ENCODE data around the gene PRKAB1.

PRKAB1 gene

DNA sequence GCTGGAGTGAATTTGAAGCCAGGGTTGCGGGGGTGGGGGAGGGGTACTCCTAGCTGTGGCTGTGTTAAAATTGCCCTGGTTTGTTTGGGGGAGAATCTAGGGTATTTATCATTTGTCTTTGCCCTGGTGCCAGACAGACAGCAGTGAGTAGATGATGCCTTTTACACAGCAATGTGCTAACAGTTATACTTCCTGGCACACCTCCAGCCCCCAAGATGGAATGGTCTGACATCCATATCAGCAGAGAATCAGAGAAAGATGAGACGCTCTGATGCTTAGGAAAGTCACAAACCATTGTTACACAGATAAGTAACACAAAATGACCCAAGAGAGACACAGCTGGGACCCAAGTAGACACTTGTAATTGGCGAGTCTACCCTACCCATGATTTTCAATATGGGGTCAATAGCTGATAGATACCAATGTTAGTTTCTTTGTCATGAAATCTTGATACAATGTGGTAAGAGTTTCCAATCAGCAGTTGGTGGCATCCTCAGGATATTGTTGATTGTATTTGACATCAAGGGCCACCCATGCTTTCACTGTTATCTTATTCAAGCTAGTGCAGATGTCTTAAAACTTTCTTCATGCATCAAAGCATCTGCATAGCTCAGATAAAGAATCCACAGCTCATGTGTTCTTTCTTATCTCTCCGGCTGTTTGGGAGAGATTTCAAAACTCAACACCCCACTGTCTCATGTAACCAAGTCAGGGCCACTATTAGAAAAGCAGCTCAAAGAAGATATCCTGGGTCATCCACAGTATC is 2.6 kb upstream of the PRKAB1 start:
- no peak for DNase-seq

DNA sequence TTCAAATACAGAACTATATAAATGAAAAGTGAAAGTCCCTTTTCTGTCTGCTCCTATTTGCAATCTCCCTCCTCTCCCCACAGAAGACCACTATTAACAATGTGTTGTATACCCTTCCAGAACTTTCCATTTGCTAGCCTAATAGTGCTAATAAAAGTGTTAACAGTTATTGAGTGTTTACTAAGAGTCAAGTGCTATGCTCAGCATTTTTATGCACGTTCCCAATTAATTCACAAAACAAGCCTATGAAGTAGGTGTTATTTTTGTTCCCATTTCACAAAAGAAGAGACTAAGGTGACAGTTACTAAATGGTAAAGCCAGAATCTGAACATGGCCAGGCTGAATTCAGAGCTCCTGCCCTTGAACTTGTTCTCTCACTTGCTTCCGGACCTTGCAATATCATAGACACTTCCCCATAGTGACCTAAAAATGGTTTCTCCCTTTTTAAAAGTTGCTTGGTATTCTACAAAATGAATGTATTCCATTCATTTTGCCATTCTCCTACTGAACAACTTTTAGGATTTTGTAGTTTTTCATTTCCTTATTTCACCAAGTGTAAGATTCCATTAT is 1.6 kb upstream of the PRKAB1 start:
- DNase-seq, result no peak

DNA sequence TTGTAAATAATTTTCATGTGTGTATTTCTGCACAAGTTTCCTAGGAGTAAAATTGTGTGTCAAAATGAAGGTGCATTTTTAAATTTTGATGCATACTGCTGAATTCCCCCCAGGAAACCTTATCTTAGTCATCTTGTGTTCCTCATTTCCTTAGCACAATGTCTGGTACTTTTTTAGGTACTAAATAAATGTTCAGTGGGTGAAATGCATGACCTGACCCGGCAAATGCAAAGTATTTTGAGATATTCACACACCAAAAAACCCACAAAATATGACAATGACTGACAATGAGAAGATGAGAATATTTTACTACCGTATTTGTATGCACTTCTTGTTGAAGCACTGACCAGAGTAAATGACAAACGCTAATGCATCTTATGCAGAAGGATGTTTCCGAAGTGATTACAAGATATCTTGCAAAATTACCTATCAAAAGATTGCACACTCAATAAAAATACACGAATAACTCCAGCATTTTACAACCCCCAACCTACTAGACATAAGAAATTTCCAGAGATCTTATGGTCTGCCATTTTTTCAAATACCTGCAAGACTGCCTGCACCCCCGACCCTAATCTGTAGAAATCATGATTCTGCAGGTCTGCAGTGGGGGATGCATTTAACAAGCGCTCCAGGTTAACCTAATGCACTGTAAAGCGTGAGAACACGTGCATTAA is 895 bp upstream of the PRKAB1 start:
- DNase-seq, result no peak

DNA sequence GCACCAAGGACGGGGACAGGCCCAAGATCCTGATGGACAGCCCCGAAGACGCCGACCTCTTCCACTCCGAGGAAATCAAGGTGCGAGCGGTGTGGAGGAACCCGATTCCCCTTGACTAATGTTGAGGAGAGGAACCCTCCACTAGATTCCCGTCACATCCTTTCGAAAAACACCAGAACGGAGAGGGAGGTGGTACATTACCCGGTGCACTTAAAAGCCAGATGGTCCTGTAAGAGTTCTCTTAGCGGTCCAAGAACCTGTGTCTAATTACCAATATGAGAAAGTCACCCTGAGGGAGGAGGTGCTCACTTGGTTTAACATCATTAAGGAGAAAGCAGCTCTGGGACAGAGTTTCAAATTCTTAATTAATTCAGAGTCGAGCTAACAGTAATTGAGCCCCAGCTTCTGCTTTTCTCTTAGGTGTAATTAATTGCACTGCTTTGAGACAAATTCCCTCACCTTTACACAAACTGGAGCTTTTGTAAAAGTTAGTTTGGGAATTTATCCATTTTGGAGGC is 450 bp downstream of the PRKAB1 start:
- peak; percentile 67 for DNase-seq

DNA sequence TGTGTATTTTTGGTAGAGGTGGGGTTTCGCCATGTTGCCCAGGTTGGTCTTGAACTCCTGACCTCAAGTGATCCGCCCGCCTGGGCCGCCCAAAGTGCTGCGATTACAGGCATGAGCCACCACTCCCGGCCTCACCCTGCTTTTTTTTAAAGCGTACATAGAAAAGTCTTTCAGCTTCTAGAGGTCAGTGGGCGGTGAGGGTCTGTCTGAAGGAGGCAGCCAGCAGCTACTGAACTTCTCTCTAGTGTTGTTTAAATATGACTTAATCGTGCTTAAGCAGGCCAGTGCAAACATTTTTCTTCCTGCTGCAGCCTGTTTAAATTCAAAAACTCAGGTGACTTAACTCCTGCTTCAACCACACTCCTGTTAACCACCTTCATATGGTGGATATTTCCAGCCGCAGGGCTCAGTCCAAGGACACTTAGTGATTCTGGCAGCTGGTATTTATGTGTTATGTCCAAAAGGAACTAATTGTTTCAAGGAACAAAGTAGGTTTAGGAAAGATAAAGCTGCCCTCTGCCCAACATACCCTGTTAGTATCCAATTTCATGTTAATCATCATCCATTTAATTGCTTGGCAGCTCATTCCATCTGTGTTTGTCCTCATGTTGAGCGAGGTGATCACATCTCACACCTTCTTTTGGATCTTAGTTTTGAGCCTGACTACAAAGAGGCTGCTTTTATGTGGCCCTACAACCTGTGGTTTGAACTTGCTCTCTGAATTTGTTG is 2.0 kb downstream of the PRKAB1 start:
- peak; percentile 38 for DNase-seq

DNA sequence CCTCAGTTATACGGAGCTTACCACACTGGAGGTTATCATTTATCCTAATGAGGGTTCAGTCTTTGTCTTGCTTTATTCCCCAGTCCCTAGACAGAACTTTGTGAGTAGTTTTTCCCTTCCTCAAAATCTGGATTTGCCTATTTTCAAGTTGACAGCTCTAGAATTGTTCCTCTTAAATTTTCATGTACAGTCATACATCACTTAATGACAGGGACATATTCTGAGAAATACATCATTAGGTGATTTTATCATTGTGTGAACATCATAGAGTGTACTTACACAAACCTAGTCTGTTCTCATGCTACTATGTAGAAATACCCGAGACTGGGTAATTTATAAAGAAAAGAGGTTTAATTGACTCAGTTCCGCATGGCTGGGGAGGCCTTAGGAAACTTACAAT is 3.1 kb downstream of the PRKAB1 start:
- no peak for DNase-seq

DNA sequence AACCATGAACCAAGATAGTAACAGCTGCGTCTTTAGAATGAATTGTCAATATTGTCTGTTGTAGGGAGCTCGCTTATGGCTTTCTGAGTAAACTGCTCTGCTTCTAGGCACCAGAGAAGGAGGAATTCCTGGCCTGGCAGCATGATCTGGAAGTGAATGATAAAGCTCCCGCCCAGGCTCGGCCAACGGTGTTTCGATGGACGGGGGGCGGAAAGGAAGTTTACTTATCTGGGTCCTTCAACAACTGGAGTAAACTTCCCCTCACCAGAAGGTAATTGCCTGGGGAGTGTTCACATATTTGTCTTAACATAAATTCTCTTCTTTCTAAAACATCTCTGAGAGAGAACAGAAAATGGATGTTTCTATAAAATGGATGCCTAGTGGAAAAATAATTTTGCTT is 4.3 kb downstream of the PRKAB1 start:
- DNase-seq, result no peak

DNA sequence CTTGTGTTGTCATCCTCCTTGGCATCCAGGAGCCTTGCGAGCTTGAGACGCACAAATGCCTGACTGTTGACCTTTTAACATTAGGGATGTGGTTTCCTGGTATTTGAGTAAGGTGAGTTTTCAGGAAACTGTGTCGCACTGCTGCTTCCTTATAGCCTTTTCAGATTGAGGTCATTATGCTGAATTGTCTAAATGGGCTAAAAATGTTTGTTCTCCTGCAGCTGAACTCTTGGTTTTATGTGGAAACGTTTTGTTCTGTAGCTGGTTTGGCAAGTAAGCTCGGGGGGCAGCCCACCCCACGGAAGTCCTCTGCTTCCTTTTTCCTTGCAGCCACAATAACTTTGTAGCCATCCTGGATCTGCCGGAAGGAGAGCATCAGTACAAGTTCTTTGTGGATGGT is 5.7 kb downstream of the PRKAB1 start:
- no peak for DNase-seq

DNA sequence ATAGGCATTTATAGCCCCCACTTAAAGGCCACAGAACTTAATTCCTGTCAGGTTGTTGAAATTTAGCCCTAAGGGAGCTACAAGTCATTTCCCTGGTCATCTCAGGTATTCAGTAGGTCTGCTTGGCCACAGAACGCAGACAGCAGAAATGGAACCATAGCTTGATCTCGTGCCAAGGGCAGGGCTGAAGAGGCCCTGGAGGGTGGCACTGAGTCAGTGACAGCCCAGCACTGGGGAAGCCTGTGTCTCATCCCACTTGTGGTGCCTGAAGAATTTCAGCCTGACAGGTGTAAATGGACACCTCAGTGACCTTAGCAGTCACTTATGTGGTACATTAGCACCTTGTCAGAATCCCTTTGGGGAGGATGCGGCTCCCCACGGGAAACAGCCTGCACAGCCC is 6.6 kb downstream of the PRKAB1 start:
- no peak for DNase-seq

DNA sequence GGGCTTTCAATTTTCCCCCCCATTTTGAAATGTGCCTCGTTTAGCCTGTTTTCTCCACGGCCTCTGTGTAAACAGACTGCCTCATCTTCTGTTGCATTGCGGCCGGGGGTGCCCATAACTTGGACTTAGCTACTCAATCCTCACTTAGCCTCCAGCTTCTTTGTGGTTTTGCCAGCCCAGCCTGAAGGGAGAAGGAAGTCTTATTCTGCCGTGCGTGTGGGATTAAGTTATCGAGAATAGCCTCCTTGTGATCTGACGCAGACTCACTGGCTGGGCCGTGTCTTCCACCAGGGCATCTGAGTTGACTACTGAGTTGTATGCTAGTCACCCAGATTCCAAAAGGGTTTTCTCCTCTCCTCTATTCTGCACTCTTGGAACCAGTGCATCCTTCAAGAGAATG is 8.1 kb downstream of the PRKAB1 start:
- no peak for DNase-seq

DNA sequence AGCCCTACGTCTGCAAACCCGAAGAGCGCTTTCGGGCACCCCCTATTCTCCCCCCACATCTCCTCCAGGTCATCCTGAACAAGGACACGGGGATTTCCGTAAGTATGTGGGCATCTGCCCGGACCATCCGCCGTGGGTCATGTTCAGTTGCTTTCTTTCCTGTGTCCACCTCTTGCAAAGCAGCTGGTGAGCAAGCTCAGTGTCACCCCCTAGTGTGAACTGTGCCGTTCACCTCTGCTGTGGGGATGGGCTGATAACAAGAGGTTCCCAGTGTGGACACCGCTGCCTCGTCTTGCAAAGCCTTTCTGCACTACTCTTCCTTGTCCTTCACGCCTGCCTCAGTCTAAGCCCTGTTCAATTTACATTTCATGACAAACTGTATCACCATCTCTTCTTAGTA is 8.6 kb downstream of the PRKAB1 start:
- DNase-seq, result no peak

DNA sequence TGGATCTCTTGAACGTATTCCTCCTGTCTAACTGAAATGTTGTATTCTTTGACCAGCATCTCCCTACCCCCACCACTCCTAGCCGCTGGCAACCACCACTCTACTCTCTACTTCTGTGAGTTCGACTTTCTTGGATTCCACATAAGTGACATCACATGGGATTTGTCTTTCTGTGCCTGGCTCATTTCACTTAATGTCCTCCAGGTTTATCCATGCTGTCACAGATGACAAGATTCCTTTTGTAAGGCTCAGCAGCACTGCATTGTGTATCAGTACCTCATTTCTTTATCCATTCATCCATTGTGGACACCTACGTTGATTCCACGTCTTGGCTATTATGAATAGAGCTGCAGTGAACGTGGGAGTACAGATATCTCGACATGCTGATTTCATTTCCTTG is 10.5 kb downstream of the PRKAB1 start:
- DNase-seq, result no peak

DNA sequence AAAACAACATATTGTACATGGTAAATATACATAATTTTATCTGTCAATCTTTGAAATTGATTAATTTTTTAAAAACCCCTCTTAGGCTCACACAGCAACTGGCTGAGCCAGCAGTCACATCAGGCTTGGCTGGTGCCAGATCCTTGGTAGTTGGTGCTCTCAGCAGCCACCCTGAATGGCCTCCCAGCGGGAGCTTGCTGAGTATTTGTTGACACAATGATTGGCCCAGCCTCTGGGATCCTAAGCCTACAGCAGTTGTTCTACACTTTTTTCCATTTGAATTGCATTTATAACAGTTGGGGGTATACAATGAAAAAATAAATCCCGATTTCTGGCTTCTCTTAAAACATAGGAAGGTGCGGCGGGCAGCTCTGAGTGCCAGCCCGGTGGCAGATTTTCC is 11.1 kb downstream of the PRKAB1 start:
- DNase-seq, result no peak

DNA sequence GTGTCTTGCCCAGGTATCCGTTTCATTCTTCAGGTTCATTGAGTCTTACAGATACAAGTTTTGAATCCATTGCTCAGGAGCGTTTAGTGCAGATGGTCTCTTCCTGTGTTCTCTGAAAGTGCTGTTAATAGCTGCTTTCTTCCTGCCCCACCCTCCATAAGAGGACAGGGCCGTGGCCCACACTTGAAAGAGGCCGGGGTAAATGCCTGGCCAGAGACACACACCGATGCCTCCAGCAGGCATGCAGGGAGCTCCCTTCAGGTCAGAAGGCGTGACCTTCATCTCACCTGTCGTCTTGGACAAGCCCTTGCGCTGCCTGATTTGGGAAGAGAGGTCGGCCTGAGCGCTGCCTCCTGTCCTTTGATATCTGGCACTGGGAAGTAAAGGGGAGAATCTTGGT is 11.6 kb downstream of the PRKAB1 start:
- DNase-seq, result no peak

DNA sequence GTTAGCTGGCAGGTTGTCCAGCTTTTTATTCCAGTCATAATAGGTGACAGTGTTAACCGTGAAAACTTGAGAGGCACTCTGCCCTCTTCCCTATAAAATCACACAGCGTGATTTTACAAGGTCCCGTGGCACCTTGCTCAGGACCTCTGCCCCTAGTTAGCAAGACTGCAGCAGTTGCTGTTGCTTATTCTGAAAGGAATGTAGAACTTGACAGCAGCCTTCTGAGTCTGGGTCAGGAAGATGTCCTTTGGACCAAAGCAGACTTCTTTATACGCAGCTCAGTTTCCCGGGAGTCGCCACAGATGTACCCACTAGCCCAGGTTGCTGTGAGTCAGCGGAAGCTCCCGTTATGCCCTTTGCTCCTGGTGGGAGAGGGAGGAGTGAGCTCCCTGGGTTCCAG is 13.2 kb downstream of the PRKAB1 start:
- DNase-seq, result no peak

DNA sequence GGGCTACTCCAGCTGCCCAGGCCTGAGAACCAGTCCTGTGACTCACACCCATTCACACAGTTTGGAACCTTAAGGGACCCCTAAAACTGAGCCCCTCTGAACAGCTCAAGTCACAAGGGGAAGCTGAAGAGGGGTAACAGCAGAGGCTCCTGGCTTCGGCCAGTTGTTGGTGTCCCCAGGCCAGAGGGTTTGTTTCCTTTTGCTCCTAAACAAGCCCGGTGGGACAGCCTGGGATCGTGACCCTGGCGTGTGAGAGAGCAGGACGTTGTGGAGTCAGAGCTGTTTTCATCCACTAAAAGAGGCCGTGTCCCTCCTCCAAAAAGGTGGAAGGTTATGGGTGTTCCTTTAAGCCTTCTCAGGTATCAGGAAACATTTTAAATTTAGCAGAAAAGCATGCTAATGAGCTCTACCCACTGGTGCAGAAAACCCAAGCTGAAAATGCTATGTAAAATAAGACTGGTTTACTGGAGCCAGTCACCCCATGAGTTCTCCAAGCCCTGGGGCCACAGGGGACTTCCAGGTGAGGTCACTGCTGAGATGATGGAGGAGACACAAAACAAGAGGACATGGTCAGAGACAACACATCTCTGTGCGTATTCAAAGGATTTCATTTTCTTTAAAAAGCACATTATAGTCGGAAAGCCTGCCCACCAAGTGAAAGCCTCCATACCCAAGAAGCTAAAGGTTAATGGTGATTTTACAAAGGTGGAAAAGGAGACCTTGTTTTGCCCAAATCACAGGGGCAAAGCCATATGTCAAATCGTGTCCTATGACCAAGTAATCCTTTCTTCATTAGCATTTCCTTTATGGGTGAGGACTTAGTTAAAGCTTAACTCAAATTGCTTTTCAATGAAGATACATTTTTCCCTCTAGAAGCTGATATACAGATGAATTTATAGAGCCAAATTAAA is 14.1 kb downstream of the PRKAB1 start:
- DNase-seq, result no peak

DNA sequence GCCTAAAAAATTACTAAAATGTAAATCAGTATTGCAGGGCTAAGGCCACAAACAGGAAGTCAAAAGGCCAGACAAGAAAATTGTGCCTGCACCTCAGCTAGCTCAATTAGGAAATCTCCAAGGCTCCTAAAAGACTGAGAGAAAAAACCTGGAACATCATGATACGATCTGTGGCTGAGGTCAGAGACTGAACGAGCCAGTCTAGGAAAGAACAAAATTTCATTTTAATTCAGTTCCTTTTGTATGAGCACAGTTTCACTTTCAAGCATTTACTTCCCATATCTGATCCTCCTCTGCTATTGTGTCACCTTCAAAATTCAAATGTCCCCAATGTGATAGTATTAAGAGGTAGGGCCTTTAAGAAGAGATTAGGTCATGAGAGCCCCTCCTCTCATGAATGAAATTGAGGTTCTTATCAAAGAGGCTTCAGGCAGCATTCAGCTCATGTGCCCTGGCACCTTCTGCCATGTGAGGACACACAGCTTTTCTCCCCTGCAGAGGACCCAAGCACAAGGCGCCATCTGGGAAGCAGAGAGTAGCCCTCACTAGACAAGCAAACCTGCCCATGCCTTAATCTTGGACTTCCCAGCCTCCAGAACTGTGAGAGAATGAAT is 14.8 kb downstream of the PRKAB1 start:
- no peak for DNase-seq

DNA sequence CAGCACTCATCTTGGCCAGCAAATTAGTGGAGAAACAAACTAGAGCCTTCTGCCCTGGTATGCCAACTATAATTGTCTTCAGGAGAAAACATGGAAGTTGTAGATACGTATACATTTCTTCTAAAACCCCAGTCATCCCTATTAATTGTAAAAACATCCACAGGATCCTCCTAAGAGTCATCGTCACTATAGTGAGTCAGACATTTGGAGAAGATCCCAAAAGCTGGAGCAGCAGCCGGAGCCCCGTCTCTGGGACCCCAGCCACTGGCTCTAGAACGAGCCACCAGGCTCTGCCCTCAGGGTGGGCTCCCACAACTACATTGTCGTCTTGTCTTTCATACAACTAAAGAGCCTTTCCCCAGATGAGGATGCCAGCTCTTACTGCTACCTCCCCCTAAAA is 15.5 kb downstream of the PRKAB1 start:
- DNase-seq, result no peak

DNA sequence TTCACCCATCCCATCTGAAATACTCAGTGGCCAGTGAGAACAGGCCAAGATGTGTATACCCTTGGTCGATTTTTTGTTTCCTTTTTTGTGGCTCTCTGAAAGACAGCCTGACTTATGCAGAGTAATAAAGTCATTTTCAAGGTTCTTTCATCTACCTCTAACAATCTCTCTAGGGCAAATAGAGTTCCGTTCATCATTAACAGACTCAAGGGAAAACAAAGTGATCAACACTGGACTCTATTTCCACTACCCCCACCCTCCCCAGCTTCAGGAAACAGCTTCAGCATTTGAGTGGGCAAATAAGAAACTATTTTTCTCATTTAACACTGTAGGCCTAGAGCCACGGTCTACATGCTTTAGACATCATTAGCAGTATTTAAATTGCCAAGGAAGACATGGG is 15.9 kb downstream of the PRKAB1 start:
- DNase-seq, result no peak

DNA sequence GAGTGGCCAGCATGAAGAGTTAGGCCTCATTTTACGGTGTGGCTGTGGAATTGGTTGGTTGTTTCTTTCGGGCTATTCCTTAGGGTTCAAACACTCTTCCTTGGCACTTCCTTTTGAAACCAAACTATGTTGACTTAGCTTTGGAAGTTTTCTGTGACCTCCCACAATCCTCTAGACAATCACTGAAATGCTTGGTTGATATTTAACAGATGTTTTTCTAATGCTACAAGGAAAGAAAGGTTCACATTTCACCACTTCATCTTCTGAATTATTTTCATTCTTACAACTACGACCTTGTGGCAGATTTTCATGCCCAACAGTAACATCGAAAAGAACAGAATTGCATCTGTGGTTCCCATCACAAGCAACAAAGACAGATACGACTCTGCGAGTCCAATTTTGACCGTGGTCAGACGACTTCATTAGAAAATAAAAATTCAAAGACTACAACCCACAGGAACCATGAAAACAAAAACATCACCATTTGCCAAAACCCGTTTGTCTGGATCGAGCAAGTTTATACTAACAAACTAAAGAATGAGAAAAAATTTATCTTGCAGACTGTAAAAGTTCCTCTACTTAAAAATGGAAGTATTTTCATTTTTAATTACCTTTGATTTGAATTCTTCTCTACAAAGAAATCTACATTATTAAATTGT is 16.9 kb downstream of the PRKAB1 start:
- no peak for DNase-seq

DNA sequence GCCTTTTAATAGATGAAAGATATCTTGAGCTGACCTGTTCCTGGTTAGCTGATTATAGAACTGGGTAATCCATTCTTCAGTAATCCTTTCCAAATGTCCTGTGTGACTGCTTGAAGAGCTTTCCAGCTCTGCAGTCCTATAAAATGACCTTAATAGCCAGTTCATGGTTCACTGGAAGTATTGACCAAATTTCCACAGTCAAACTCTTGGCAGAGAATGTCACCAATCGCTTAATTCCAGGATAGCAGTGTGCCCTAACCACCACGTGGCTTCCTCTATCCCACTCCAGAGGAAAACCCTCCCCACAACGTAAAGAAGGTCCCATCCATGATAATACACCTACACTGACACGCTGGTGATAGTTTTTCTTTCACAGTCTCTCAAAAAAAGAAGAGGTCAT is 17.4 kb downstream of the PRKAB1 start:
- DNase-seq, result no peak

DNA sequence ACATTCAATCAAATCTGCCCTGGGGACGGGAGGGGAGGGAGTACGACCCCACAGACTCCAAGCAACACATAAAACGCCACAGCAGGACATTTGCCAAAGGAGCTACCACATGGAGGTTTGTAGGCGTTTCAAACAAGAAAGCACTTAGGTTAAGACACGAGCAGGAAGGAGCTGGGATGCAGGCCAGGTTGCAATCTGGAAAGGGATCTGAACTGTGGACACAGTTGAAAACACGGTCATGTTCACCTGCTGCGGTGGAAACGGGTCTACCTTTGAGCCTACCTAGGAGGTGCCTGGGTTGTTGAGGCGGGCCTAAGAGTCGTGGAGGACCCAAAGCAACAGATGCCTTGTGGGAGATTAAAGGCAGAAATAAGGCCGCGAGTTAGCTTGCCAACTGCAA is 18.4 kb downstream of the PRKAB1 start:
- DNase-seq, result no peak

Data from NCI-H2171 treated with DMSO at 0.1 percent for 48 hours (cell line).